ENCODE results near the gene COL17A1.

DNA sequence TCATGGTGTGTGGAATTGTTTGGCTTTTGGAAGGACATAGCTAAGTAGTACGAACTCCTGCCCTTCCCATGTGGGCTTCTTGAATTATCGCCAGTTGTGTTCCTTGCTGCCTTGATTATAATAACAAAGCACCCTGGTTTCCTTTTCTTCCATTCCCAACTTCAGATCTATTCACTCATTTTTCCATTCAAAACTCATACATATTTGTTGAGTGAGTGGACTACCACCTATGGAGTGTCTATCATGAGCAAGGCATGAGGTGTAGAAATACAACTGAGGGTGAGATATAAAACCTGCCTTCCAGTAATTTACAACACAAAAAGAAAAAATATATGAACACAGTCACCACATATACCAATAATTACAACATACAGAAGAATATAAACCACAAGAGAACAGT, 4.9 kb upstream of the COL17A1 start:
- TF ChIP-seq, protein P1, sequence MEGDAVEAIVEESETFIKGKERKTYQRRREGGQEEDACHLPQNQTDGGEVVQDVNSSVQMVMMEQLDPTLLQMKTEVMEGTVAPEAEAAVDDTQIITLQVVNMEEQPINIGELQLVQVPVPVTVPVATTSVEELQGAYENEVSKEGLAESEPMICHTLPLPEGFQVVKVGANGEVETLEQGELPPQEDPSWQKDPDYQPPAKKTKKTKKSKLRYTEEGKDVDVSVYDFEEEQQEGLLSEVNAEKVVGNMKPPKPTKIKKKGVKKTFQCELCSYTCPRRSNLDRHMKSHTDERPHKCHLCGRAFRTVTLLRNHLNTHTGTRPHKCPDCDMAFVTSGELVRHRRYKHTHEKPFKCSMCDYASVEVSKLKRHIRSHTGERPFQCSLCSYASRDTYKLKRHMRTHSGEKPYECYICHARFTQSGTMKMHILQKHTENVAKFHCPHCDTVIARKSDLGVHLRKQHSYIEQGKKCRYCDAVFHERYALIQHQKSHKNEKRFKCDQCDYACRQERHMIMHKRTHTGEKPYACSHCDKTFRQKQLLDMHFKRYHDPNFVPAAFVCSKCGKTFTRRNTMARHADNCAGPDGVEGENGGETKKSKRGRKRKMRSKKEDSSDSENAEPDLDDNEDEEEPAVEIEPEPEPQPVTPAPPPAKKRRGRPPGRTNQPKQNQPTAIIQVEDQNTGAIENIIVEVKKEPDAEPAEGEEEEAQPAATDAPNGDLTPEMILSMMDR (IDR thresholded peaks at IDR 0.05 in 4 of 5, conservative IDR thresholded peaks at IDR 0.05 in 1 of 5): no peak
- no peak for TF ChIP-seq POLR2A (IDR thresholded peaks at IDR 0.05)
